MV-4-11 (cell line): ENCODE data around the gene PPP1R8.
A peak's percentile ranks its signal among the peaks of the same experiment; 100 is the strongest.
"Not testable (repeated sequence)": the region's sequence is repeated elsewhere in the genome, so short reads cannot be mapped to it uniquely, and the experiment has no call there.

ENCODE experiments used
- DNase-seq: peaks from one replicate; lab custom pipeline; 2025; lab: John Stamatoyannopoulos, UW

Gene PPP1R8

DNA sequence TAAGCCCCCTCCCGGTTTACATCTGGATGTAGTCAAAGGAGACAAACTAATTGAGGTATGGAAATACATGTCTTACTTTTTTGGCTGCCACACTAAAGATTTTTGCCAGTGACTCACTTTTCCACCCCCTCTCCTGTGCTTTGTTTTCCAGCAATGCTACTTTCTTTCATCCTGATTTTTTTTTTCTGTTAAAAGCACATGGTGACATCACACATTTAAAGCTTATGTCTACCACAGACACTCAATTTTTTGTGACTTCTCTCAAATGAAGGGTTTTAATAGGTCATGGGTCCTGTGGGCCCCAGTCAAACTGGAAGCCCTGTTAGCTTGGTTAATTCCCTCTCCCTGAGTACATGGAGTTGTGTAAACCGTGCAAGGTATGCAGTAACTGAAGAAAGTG is 2.2 kb downstream of the PPP1R8 start:
- DNase-seq, result no peak

DNA sequence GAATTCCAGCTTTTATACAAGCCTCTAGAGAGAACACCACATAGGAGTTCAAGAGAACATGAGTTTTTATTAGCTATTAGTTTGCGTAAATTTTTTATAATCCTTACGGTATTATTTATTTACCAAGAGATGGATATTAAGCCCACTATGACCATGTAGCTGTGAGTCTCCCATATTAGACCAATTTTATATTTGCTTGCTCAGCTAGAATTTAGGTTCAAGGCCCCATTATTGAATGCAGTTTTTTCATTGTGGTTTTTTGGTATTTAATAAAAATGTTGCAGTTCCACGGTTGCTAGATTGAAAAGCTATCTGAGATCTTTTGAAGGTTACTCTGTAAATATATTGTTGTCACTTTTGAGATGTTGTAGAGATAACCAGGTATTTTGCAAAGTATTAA is 2.9 kb downstream of the PPP1R8 start:
- no peak for DNase-seq

DNA sequence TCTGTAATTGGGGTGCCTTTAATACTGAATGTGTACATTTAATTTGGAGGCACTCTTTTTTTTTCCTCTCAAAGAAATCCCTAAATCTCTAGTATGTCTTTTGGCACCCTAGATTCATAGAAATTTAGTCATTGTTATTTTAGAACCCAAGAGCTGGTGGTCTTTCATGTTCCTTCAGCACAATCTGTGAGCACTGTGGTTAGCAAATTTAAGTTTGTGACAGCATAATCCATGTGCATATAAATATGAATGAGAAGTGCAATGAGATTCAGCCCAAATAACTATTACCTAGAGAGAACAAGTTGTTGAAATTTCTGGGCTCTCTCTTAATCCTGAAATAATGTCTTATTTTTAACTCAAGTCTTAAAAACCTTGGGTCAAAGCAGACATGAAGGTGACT is 4.5 kb downstream of the PPP1R8 start:
- DNase-seq, result no peak

- no peak for DNase-seq
Observed at GRCh38 chr1:27835501-27835900, 4.9 kb downstream of the PPP1R8 start.

DNA sequence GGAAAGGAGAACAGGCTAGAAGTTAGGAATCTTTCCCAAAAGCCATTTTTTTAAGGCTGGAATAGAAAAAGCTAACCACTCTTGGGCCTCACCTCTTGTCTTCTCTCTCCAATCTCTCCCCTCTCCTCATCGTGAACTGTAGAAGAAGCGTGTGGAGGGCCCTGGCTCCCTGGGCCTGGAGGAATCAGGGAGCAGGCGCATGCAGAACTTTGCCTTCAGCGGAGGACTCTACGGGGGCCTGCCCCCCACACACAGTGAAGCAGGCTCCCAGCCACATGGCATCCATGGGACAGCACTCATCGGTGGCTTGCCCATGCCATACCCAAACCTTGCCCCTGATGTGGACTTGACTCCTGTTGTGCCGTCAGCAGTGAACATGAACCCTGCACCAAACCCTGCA is 19.4 kb downstream of the PPP1R8 start:
- no peak for DNase-seq

DNA sequence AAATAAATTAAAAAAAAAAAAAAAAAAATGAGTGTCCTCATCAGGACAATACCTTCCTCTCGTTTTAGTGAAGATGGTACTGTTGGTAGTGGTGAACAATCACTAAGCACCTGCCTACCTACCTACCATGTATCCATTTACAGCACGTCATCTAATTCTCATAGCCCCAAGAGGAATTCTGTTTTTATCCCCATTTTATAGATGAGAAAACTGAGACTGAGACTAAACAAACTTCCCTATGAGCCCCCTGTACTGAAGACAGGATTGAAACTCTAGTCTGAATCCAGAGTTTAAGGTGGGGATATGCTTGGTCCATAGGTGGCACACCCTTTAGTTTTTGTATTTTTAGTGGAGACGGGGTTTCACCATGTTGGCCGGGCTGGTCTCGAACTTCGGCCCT is 24.5 kb downstream of the PPP1R8 start:
- DNase-seq, result no peak

- no peak for DNase-seq
Observed at GRCh38 chr1:27856561-27857343, 26.2 kb downstream of the PPP1R8 start.

DNA sequence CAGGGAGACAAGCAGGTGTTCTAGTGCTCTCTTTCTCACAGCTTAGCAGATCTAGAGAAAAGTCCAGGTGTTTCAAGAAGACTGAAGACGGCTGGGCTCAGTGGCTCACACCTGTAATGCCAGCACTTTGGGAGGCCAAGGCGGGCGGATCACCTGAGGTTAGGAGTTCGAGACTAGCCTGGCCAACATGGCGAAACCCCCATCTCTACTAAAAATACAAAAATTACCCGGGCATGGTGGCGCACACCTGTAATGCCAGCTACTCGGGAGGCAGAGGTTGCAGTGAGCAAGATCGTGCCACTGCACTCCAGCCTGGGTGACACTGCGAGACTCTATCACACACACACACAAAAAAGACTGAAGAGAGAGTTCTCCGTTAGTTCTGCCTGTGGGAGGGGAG is 27.0 kb downstream of the PPP1R8 start:
- DNase-seq, result not testable (repeated sequence)

- DNase-seq, result peak; percentile 71
Observed at GRCh38 chr1:27858072-27858948, 27.7 kb downstream of the PPP1R8 start.

GRCh38 chr1:27858949-27859576 is 28.5 kb downstream of the PPP1R8 start:
- DNase-seq, result no peak

DNA sequence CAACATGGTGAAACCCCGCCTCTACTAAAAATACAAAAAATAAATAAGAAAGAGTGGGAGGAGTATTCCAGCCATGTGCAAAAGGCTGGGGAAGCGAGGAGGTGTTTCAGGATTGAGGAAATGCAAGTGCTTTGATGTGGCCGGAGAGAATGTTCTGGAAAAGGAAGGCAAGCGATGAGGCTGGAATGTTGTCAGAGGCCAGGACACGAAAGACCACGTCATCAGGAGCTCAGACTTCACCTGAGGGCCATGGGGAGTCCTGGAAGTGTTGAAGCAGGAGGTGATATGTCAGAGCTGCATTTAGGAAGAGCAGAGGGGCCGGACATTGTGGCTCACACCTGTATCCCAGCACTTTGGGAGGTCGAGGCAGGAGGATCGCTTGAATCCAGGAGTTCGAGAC is 30.9 kb downstream of the PPP1R8 start:
- DNase-seq, result no peak

GRCh38 chr1:27862004-27862403 is 31.4 kb downstream of the PPP1R8 start:
- no peak for DNase-seq

- peak; percentile 99 for DNase-seq
Observed at GRCh38 chr1:27862671-27863537, 32.3 kb downstream of the PPP1R8 start.

DNA sequence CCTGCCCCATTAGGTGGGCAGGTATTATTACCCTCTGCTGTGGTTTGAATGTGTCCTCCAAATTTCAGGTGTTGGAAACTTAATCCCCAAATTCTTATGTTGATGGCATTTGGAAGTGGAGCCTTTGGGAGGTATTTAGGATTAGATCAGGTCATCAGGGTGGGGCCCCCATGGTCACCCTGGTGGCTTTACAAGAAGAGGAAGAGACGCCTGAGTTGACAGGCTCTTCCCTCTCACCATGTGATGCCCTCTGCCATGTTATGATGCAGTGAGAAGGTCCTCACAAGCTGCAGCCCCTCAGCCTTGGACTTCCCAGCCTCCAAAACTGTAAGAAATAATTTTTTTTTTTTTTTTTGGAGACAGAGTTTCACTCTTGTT is 32.9 kb downstream of the PPP1R8 start:
- DNase-seq, result peak; percentile 76

DNA sequence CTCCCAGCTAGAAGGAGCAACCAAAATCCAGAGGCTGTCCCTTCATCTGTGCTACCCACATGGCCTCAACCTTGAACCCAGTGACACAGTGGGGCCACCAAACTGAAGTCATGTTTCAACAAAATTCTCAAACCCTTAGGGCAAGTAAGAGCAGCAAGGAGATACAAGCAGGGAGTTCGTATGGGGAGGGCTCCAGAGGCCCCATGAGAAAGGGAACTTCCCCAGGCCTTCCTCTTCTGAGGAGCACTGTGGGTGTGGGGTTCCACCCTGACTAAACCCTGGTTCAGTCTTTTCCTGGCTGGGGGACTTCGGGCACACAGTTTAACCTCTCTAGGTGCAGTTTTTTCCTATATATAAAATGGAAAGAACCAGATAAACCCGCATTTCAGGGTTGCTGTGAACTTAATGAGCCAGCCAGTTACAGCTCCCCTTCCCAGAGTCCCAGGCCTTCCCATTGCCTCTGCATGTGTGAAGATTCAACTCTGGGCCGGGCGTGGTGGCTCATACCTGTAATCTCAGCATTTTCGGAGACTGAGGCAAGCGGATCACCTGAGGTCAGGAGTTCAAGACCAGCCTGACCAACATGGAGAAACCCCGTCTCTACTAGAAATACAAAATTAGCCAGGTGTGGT is 33.8 kb downstream of the PPP1R8 start:
- DNase-seq, result peak; percentile 70

DNA sequence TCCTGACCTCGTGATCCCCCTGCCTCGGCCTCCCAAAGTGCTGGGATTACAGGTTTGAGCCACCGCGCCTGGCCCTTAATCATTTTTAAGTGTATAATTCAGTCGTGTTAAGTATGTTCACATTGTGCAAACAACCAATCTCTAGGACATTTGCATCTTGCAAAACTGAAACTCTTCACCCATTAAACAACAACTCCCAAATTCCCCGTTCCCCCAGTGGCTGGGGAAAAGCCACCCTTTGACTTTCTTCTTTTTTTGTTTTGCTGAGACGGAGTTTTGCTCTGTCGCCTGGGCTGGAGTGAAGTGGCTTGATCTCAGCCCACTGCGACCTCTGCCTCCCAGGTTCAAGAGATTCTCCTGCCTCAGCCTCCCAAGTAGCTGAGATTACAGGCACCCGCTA is 35.2 kb downstream of the PPP1R8 start:
- DNase-seq, result no peak

GRCh38 chr1:27868556-27868931 is 38.0 kb downstream of the PPP1R8 start:
- DNase-seq, result peak; percentile 37

GRCh38 chr1:27868932-27869718 is 38.5 kb downstream of the PPP1R8 start:
- peak; percentile 78 for DNase-seq

DNA sequence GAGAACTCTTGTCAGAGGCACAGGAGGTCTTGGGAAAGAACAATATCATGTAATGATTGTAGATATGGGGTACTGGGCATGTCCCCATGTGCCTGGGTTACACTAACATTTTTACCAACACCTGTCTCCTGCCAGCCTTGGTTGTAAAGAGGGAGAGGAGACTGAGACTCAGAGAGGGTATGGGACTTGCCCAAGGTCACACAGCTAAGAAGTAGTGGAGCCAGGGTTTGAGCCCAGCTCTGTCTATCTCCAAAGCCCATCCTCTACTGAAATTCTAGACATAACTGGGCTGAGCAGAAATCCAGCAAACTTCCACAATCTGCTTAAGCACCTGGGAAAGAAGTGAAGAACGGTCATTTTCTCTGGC is 39.1 kb downstream of the PPP1R8 start:
- no peak for DNase-seq

DNA sequence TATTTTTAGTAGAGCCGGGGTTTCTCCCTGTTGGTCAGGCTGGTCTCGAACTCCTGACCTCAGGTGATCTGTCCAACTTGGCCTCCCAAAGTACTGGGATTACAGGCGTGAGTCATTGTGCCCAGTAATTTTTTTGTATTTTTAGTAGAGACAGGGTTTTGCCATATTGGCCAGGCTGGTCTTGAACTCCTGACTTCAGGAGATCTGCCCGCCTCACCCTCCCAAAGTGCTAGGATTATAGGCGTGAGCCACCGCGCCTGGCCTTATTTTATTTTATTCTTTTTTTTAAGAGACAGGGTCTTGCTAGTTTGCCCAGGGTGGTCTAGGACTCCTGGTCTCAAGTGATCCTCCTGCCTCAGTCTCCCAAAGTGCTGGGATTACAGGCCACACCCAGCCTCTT is 40.5 kb downstream of the PPP1R8 start:
- DNase-seq, result not testable (repeated sequence)
